HepG2 (cell line): Measurements from ENCODE around the gene TNNI3. TPM values are rescaled to one million over a fixed set of nuclear protein-coding genes. Genes with fewer than 3 reads are reported as not detected.

ENCODE experiments used
- IKZF5 ChIP-seq: IDR thresholded peaks from 2 replicates; pipeline ENCODE4 v1.6.1; 2018; ENCODE audit warnings: missing genetic modification reagents, mild to moderate bottlenecking, missing compliant biosample characterization
- KAT8 ChIP-seq: IDR thresholded peaks from 2 replicates; pipeline ENCODE4 v1.6.1; 2016; ENCODE audit warnings: missing genetic modification reagents, missing compliant biosample characterization
- NFRKB ChIP-seq: fragments of 450-650 bp; IDR thresholded peaks from 2 replicates; pipeline ENCODE4 v1.6.1; 2017
- U2AF2 ChIP-seq: fragments of 200-400 bp; formaldehyde crosslinking; IDR thresholded peaks from 2 replicates; pipeline ENCODE4 v1.6.1; 2017; ENCODE audit warnings: low read depth, mild to moderate bottlenecking, low read length
- ZBTB25 ChIP-seq: IDR thresholded peaks from 2 replicates; pipeline ENCODE4 v1.6.1; 2018; ENCODE audit warnings: missing genetic modification reagents
- ZNF18 ChIP-seq: sonication (generic); formaldehyde crosslinking; IDR thresholded peaks from 2 replicates; pipeline ENCODE4 v1.8.0; 2022; ENCODE audit warnings: mild to moderate bottlenecking, missing genetic modification reagents; ENCODE audit not compliant: insufficient replicate concordance
- ZNF687 ChIP-seq: sonication (generic); formaldehyde crosslinking; IDR thresholded peaks from 2 replicates; pipeline ENCODE4 v1.5.1; 2020; ENCODE audit warnings: mild to moderate bottlenecking, missing genetic modification reagents, moderate library complexity
- polyA plus RNA-seq, 8 experiments: library from polyadenylated mRNA; depleted of rRNA in 3 of 8; stranded (reverse) in 7 of 8; unstranded in 1 of 8; fragments of >200 nt; fragmentation: Illumina TruSeq in 4 of 8; extraction: Trizol in 4 of 8; gene quantifications; 2 replicates each; pipeline versions ENCODE4 v1.2.1 to v1.2.3, GENCODE V29; 2011 to 2016; ENCODE audit warnings: low read depth in 4 of 8, missing spikeins in 1 of 8, mixed read lengths in 1 of 8; ENCODE audit not compliant: insufficient read depth in 1 of 8
- total RNA-seq, 5 experiments: library from RNA; depleted of rRNA; stranded (reverse); fragments of >200 nt; fragmentation: Illumina TruSeq; extraction: Trizol; gene quantifications; 2 replicates each; pipeline ENCODE4 v1.2.3, GENCODE V29; 2016; ENCODE audit warnings: low read depth in 1 of 5

TNNI3 gene
- total and polyA plus RNA-seq, 2 of the 13 experiments (the other 11 are each of a cell fraction or from before 2014, with no cell fraction given), result 3.5 to 3.7 TPM

- TF ChIP-seq ZNF687 (CRISPR knock-in tag), result peak; percentile 7; the same call in 1 of the 2 replicates
- TF ChIP-seq KAT8 (CRISPR knock-in tag), result peak; percentile 28; the same call in 1 of the 2 replicates
- 0 out of 2 replicates have a peak, but pooled peaks have one; percentile 28 for TF ChIP-seq IKZF5
- TF ChIP-seq U2AF2, result peak; percentile 99
- TF ChIP-seq ZBTB25 (CRISPR knock-in tag), result 0 out of 2 replicates have a peak, but pooled peaks have one; percentile 22
- TF ChIP-seq NFRKB, result no peak
- TF ChIP-seq ZNF18 (CRISPR knock-in tag), result no peak
Observed at GRCh38 chr19:55166530-55167268, 9.2 kb upstream of the TNNI3 start, which contains the start of gene DNAAF3 (continued).
